GM18517 (cell line): Measurements from ENCODE around the gene NPW.

Experiments
- ATAC-seq: cut with Tn5 transposase; IDR thresholded peaks from one replicate; pipeline ENCODE4 v1.9.1; 2021; ENCODE audit warnings: mild to moderate bottlenecking, moderate library complexity; ENCODE audit not compliant: unreplicated experiment

The NPW gene

GRCh38 chr16:2047330-2048115 lies 27.9 kb downstream of the NPW start, which contains the start of the genes NTHL1 and TSC2:
Gene NTHL1 (minus strand): TSS chr16:2047834. CDS start chr16:2047823, 11 bp downstream.
Gene TSC2 (plus strand): TSS chr16:2047985. CDS start chr16:2048616, 631 bp downstream.
- peak; percentile 92 for ATAC-seq

GRCh38 chr16:2048116-2048543 lies 28.5 kb downstream of the NPW start:
- ATAC-seq: no peak

GRCh38 chr16:2053211-2053610 lies 33.6 kb downstream of the NPW start:
- no peak for ATAC-seq

GRCh38 chr16:2053897-2054296 lies 34.3 kb downstream of the NPW start:
- ATAC-seq: no peak

GRCh38 chr16:2054543-2055245 lies 35.1 kb downstream of the NPW start:
- no peak for ATAC-seq

GRCh38 chr16:2056077-2056476 lies 36.5 kb downstream of the NPW start:
- no peak for ATAC-seq

- no peak for ATAC-seq
Observed at GRCh38 chr16:2056681-2057407, 37.3 kb downstream of the NPW start.

- no peak for ATAC-seq
Observed at GRCh38 chr16:2057438-2057837, 37.9 kb downstream of the NPW start.

GRCh38 chr16:2058420-2058819 lies 38.8 kb downstream of the NPW start:
- no peak for ATAC-seq

GRCh38 chr16:2058872-2059271 lies 39.3 kb downstream of the NPW start:
- no peak for ATAC-seq

- ATAC-seq: no peak
Observed at GRCh38 chr16:2060346-2060745, 40.8 kb downstream of the NPW start.

GRCh38 chr16:2061023-2061422 lies 41.4 kb downstream of the NPW start:
- ATAC-seq: no peak

- ATAC-seq: no peak
Observed at GRCh38 chr16:2061526-2061925, 41.9 kb downstream of the NPW start.

GRCh38 chr16:2062801-2063200 lies 43.2 kb downstream of the NPW start:
- no peak for ATAC-seq

GRCh38 chr16:2063861-2064260 lies 44.3 kb downstream of the NPW start:
- no peak for ATAC-seq

- no peak for ATAC-seq
Observed at GRCh38 chr16:2064368-2064945, 44.9 kb downstream of the NPW start.

GRCh38 chr16:2066139-2066538 lies 46.6 kb downstream of the NPW start:
- ATAC-seq: no peak
